HUDEP-2 (cell line): ENCODE results near the gene C10orf90.

Experiments
- DNase-seq, 76 experiments: peaks; one replicate each; lab custom pipeline; 2025; ENCODE audit not compliant: unreplicated experiment in 76 of 76; lab: John Stamatoyannopoulos, UW

The C10orf90 gene

DNA sequence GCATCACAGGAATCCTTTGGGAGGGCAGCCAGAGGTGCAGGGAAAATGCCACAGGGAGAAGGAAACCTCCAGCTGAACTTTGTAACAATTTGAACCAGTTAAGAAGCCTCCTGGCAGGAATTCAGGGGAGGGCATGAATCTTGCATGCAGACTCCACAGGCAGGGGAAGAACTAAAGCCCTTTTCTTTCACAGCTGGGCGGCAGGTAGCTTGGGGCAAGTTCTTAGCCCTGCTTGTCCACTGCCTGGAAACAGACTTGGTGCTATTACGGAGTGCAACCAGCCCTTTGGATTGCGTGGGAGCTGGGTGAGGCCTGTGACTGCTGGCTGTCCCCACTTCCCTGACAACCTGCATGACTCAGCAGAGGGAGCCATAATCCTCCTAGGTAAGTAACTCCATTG, 230.6 kb downstream of the C10orf90 start:
- DNase-seq, result no peak

DNA sequence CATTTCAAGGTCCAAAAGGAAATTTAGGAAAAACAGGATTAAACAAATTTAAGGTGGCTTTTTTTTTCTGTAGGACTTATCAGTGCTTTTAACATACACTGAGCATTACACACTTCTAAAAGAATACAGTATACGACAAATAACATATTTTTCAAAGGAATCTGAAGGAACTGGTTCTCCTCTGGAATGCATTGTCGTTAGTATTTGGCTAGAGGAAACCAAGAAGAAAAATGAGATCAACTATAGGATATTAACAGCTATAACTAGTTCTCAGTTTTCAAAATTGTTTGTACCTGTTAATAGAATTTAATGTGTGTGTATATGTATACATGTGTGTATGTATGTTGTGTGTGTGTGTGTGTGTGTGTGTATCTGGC, 232.1 kb downstream of the C10orf90 start:
- DNase-seq, result no peak

DNA sequence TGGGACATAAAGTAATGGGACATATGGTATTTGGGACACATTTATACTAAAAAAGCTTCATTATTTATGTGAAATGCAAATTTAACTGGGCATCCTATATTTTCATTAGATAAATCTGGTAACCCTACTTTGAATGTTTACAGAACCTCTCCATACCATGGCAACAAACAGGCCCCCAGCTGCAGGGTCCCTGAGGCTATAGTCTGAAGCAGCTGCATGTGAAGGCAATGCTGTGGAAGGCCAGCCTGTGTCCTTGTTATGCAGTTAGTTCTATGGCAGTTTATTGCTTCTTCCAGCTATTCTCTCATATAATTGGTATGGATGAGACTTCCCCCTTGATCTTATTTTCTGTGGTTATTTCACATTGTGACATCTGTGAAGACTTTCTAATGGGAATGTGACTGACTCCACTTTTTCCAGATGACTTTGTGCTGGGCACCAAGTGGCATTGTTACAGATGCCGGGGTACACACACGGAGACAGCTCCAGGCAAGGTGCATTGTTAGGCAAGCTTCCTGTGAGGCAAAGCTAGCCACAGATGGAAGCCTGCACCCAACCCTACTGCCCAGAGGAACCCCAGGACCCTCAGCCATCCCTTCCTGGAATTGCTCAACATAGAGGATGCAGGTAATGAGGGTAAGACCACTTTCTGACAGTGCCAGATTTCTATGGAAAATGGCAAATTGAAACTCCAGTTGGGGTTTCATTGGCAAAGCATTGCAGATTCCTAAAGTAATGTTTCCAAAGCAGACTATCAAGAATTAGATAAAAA, 232.7 kb downstream of the C10orf90 start:
- no peak for DNase-seq

DNA sequence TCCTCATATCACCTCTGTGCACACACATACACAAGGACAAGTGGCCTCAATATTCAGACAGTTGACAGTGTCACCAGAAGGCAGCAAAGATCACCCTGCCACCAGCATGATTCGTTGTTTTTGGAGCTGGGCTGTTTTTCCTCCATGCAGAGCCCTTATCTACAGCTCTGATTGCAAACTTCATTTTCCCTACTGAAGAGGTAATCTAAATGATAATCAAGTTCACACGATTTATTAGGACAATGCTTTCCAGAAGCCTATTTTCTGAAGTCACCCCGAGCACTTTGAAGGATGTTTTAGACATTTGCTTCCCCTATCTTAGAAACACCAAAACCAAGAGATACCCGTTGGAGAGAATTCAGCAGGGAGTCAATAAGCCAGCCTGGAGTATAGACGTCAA, 236.3 kb downstream of the C10orf90 start:
- DNase-seq, result no peak

DNA sequence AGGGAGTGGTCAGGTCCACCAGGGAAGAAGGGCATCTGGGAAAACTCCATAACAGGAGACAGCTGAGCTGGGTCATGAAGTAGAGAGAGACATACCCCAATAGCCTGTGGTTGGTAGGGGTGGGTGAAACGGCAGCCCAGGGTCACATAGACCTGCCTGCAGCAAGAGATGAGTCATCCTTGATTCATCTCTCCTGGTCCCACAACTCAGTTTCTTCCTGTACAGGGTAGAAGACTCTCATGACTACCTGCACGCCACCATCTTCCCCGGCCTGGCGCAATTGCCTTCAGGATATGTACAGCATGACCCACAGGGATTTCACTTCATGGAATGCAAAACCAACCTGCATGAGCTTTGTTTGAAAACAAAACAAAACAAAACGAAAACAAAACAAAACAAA, 237.1 kb downstream of the C10orf90 start:
- DNase-seq, result no peak

DNA sequence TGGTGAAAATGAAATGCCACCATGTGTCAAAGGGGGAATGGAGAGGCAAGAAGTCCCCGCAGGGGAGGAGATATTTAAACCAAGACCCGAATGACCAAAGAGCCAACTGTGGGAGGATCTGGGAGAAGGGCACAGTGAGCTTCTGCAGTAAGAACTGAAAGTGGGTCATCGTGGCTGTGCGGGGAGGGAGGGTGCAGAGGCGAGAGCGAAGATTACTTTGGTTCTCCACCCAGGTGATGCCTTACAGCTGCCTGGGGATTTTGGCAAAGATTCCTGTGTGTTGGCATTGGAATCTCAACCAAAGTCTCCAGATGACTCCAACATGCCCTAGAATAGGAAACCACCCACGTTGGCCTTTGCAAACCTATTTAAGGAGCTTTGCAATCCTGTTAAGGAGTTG, 238.0 kb downstream of the C10orf90 start:
- no peak for DNase-seq

DNA sequence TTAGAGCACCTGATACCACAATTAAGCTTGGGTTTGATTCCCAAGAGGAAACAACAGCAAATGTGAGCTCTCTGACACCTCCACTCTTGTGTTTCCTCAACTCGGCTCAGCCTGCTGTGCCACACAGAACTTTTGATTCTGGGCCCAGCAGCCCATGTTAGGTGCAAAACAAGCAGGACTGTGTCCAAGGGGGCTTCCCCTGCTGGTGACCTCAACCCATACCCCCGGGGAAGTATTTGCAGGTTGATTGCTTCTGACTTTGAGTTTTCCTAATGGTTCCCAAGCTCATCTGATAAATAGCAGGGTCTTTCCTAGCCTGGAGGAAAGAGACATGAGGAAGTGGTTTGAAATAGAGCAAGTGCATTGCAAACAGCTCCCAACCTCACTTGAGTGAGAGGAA, 238.7 kb downstream of the C10orf90 start:
- no peak for DNase-seq

DNA sequence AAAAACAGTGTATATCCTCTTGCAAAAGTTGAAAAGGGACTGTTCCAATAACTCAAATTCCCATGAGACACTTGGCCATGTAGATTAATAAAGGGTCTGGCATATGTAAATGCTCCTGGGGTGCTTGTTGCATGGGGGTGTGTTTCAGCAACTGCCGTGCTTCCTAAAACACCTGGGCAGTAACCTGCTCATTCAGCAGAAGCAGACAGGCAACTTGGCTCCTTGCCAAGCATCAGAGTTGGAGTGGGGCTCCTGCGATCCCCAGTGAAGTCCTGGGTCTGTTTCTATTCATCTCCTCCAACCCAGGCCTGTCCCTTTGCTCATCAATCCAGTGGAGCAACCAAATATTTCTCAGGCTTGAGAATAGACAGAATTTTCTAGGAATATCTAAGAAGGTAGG, 240.0 kb downstream of the C10orf90 start:
- no peak for DNase-seq

DNA sequence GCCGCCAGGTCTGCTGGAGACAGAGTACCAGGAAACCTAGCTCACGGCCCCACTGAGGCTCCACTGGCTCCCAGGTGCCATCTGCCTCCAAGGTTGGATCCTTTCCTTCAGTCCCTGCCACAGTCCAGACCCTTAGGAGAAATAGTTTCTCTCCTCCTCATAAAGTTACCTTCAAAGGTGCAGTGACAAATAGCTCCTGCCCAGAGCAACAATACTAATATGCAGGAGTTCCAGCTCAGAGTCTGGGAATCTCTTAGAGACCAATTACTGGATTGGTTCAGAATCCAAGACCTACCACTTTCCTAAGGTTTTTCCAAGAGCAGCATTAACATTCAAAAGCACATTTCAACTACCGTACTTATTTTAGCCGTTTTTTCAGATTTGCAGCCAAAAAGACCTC, 241.2 kb downstream of the C10orf90 start:
- no peak for DNase-seq

DNA sequence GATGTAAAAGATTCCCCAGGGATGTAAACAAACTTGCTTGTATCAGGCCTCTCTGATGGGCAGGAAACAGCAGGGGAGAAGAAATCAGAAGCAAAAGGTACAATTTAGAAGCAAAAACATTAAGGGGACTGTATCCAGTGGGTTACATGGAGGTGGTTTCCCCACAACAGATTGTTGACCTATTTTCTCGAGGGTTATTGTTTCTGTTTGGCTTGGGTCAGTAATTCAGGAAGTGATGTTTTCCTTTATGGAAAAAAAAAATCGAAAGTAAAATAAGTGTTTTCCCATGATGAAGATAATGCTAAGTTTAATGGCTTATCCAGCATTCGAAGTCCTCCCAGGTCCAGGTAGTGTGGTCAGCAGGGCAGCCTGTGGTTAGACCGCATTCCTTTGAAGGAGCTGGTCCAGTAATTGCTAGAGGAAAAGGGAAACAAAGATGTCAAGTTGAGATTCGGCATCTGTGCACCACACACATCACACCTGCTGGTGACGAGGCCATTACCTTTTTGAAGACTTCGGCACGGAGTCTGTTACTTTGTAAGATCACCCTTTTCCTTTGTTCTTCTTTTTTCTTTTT, 244.9 kb downstream of the C10orf90 start:
- no peak for DNase-seq

DNA sequence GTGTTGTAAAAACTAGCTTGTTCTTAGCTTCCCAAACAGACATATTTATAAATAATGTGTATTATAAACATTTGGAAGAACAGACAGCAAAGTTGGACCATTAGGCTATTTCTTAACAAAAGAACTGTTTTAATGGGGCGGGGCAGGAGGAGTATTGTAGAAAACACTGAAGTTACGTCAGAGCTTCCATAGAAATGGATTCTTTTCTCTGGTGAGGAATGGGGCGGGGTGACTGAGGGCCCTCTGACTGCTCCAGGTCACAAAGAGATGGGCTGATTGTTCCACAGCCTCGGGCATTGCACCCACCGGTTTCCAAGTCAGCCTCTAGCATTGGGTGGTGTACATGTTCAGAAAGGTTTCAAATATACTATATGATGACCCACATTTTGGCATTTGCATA, 245.5 kb downstream of the C10orf90 start:
- DNase-seq, result no peak

DNA sequence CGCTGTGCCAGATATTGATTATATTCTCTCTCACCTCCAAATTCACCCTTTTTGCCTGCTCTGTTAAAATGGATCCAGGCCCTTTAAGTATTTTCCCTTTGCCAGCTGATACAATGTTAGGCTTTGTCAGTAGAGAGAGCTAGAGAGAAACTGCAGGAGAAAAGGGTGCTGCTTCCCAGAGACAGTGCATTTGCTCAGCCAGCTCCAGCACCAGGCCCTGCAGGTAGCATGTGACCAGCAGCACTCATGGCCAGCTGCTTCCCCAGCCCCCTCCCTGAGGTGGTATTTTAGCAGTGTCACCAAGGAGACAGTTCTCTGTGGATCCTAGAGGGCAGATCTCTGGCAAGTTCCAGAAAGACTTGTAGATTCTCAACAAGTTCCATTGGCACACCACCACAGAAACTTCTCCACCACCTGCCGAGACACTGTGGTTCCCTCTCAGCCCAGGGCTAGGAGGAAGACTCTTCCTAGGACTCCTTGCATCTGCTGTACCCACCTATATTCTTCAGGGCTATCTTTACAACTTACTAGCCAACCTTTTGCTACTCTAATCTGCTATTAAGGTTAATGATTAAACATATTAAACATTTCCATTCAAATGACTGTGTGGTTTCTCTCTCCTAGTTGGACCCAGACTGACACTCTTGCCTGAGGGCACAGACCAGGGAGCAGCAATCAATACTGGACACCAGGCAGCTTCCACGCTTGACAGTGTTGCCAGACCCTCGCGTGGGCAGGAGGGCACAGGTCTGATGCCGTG, 246.6 kb downstream of the C10orf90 start:
- DNase-seq, result no peak

DNA sequence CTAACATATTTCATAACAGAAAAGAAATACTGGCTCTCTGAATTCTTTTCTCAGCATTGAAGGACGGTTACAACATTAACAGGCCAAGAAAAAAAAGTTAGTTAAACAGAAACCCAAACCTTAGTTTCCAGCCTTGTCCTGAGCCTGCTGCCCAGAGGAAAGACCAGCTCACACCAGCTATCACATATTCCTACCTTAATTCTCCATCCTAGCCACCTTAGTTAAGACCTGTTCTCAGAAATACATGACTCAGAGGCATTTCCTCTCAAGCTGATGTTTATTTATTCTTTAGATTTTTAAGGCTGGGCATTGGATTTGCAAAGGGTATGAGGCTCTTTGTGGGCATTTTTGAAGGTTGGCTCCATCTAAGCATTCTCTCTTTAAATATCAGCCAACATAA, 247.9 kb downstream of the C10orf90 start:
- DNase-seq, result no peak

DNA sequence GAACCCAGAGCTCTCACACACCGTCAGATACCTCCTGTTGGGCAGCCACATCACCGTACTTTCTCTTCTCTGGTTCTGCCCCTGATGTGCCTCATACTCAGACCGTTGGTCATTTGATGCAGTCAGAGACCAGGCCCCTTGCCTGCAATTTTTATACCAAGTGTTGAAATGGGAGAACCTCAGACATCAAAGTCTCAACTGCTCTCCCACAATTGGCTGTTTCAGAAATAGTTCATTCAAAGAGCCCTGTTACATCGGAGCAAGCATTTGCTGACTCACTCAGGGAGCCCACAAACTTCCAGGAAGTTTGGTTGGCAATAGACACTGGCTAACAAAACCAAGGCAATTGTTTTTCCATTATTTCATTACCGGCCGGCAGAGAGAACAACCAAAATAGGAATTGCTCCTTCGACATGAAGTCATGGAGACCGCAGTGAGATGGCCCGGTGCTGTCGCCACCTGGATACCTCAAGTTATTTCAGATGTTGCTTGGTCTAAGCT, 248.7 kb downstream of the C10orf90 start:
- DNase-seq, result no peak

DNA sequence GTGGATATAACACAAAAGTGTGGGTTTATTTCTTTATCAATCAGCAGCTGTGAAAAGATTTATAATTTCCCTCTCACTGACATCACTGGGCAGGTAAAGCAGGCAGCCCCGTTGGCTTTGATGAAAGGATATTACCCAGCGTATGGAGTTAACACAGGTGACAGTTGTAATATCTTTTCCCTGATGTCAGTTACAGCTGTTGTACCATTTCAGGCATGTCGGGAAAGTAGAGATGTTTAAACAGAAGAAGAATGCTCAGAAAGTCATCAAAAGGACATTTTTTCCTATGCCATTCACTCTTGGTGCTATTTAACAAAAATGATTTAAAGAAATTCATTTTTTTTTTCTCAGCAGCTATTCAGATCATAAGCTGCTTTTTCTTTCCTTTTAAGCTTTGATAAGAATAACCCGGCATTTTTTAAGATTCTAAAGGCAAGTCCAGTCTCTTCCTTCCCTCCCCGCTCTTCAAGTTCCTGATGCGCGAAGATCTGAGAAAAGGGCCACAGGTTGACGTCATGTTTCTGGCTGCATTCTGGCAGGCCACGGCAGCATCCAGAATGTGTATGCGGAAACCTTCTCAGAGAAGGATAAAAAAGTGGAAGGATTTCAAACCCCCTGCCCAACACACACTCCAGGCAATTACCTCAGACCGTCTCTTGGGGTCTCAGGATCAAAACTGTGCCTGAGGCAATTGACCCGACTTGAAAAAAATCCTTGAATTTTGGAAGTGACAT, 249.8 kb downstream of the C10orf90 start:
- no peak for DNase-seq

DNA sequence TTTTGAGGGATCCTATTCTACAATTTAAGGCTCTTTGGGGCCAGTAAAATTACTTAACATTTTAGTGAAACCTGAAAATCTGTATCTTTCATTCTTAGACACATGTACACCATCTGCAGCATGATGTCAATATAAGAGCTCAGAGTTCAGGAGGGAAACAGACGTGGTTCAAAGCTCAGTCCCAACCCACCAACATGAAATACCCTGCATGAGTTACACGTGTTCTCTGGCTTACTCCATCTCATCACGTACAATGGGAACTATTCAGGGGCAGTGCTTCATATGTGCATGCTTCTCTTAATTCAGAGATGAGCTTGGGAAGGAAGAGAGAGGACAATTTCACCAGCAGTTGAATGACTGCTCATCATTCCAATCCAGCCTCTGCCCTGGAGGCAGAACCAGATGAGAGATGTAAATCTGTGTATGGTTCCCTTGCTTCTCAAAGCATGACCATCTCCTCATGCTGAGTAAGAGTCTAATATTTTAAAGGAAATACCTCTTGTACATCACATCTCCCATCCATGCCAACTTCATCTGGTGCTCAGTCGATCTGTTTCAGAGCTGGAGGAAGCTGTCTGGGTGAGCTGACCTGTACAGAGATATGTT, 253.2 kb downstream of the C10orf90 start:
- no peak for DNase-seq

DNA sequence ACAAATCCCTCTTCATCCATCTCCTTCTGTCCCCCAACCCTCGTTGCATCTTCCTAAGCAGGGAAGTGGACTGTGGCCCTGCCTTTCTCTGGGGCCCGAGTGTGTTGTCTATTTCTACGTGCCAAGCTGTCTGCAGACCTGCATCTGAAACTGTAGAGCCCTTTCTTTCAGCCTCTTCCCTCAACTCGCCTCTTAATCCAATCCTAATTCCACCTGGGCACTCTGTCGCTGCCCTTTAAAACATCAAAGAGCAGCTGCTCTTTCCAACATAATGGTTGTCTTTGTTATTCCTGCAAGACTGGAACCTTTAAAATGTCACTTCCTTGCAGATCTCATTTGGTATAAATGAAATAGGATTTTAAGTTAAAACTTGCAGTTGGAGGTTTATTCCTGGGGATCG, 260.7 kb downstream of the C10orf90 start:
- no peak for DNase-seq

DNA sequence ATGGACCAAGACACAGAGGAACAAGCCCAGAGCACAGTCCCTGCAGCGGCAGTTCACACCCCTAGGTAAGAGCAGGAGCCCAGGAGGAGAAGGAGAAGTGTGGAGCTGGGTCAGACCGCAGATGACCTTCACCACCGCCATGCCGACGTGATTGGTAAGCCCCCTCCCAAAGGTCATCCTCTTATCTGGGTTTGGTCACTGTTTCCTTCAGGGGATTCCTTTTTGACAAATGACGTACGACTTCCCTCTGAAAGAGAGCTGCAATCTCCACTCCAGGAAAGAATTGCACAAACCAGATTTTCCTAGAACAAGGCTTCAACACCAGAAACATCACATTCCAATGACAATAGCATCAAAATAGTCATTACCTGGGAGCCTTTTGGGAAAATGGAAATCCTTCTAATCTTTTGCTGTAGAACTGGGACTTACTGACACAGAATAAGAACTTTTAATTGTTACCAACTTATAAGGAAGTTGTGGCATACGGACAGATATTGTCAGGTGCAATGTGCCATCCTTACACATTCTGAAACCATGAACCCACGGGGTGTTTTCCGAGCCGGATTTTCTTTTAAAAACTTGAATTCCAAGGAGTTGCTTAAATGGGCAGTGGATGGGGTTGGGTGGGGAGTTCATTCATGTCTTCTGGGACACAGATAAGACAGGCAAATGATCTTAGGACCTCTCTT, 261.4 kb downstream of the C10orf90 start:
- no peak for DNase-seq

DNA sequence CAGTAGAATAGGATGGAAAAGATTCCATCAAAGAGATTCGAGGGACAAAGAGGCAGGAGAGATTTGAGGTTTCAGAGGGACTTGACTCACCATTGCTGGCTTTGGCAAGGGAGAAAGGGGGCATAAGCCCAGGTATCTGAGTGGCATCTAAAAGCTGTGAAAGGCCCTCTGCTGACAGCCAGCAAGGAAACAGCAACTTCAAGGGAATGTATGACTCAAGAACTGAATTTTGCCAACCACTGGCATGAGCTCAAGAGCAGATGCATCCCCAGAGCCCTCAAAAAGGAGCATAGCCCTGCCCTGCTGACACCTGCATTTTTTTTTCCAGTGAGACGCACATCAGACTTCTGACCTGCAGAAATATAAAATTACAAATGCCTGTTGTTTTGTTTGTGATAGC, 262.7 kb downstream of the C10orf90 start:
- no peak for DNase-seq

DNA sequence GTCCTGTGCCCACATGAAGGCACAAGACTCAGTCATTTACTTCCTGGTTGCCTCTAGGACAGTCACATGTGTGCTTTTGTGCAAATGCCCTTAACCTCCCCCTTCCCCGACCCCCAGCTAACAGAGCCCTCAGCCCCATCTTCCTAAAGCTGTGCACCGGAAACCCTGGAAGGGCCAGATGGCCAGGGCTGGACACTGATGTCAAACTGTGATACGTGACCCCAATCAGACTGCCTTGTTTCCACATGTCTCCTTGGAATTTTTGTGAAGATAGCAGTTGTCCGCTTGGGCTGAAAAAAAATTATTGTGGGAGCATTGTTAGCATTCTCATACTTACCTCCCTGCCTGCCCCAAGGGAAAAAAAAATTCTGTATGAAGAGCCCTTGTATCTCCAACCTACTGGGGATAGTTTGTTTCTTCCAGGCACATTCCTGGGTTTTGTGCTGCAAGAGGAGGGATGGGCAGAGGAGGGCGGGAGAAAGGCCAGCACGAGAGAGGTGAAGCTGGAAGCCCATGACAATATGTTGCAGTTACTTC, 265.2 kb downstream of the C10orf90 start:
- no peak for DNase-seq
